Measurements from ENCODE around the gene LRRC4.

GRCh38 chr7:127997226-127997922 is 33.9 kb downstream of the LRRC4 start:
- TF ChIP-seq YY1 (IDR thresholded peaks at IDR 0.05; ENCODE audit: insufficient read depth, insufficient read length) (no peak), ZNF274 (IDR thresholded peaks at IDR 0.05; ENCODE audit: low read depth, low read length) (no peak)

Measured in NT2/D1 (cell line).